ENCODE measurements around the gene SPC25.

The SPC25 gene

DNA sequence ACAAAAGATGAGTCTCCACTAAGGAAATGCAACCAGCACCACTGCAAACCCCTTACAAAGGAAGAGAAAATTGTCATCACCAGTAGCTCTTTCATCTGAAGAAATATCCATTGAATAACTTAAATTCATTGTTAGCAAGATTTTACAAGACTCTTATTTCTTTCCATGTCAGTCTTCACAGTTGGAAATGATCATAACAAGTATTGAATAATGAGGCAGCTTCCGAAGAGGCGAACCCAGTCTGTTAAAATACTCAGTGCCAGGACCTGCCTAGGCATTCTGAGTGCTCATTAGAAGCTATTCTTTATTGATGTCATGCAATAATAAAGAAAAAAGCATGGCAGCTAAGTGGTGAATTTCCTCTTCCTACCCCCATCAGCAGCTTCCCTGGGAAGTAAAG, 54.3 kb downstream of the SPC25 start:
- DNase-seq = no peak

DNA sequence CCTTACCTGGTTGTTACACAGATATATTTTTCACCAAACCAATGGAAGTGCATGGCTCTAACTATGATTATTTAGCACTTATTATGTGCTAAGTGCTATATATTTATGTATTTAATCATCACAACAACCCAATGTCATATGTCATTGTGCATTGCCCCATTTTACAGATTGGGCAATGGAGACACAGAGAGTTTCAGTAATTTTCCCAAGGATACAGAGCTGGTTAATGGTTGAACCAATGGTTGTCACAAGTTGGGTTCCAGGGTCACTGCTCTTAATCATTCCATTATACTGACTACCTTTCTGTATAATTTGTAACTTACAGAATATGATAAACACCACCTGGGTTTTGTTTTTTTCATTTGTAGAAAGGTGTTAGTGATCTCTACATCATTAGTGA, 58.6 kb downstream of the SPC25 start:
- DNase-seq = no peak

DNA sequence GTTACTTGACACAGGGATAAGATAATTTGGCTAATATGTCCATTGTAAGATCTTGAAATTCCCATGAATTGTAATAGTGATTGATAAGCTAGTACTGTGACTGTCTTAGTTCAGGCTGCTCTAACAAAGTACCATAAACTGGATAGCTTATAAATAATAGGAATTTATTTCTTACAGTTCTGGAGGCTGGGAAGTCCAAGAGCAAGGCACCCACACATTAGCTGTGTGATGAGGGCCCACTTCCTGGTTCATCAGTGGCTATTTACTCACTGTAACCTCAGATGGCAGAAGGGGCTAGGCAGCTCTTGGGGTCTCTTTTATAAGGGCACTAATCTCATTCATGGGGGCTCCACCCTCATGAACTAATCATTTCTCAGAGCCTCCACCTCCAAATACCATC, 59.3 kb downstream of the SPC25 start:
- DNase-seq = no peak

DNA sequence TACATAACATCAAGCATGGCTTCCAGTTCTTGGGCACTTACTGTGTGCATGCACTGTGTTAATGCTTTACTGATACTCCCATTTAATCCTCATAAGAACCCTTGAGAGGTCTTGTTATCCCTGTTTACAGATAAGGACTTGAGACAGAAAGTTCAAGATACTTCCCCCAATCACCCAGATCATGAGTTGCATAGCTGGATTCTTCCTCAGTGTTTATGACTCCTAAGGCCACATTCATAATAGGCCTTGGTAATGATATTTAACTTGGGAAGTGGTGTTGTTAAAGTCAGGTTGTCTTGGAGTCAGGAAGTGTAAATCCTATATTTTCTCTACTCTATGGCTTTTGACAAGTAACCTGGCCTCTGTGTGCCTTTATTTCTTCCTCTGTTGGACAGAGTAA, 65.1 kb downstream of the SPC25 start:
- no peak for DNase-seq

DNA sequence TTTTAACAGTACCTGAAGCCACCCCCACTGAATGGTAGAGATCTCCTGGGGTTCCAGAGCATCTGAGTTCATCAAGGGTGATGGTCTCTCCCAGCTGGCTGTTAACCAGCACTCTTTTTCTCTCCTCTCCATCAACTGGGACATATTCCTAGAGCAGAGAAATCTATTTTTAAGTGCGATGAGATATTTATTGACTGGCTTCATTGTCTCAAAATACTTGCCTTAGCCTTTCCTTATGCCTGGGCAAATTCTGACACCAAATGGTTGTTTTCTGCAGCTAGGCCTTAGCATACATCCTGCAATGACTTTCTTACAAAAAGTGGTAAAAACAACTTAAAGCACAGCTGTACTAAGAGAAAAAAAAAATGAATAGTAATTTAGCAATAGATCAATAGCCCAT, 68.2 kb downstream of the SPC25 start:
- DNase-seq = no peak

DNA sequence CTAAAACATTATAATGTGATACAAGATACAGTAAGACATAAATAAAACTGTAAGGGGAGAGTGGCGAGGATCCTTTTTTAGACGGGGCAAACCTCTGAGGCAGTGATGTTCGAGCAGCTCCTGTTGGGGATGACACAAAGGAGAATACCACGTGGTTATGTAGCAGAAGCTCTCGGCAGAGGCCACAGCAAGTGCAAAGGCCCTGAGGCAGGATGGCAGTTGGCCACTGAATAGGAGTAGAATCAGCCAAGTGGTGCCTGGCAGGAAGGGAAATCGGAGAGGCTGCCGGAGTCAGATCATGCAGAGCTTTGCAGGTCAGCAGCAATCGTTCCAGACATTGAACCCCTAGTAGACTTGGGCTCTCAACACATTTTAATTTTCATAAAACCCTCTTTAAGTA, 68.7 kb downstream of the SPC25 start:
- no peak for DNase-seq
